ENCODE results near the gene MYO1B.

MYO1B gene

GRCh38 chr2:191329841-191330240 is 84.6 kb downstream of the MYO1B start:
- Histone ChIP-seq H3K9ac (ENCODE audit: insufficient read length) (no peak overlapping the region), H3K27ac (no peak overlapping the region), H3K9me3 (ENCODE audit: low read depth, low read length) (no peaks in the 10 kb centered on the region), H3K4me3 (no peak overlapping the region), H3K36me3 (ENCODE audit: insufficient read depth, low read length) (peaks cover 4% of the 10 kb centered on the region)
- DNase-seq (ENCODE audit: low read depth, low spot score): no peak
- TF ChIP-seq FOXP2 (optimal IDR thresholded peaks at IDR 0.05; ENCODE audit: control extremely low read depth, extremely low read length, insufficient read depth): no peak
- TF ChIP-seq EZH2 (IDR thresholded peaks at IDR 0.05): no peak
- TF ChIP-seq POLR2AphosphoS5 (IDR thresholded peaks at IDR 0.05; ENCODE audit: borderline replicate concordance, low read depth, low read length): no peak

GRCh38 chr2:191333911-191334357 is 88.7 kb downstream of the MYO1B start:
- Histone ChIP-seq H3K4me3 (no peak overlapping the region), H3K27ac (no peak overlapping the region), H3K9me3 (ENCODE audit: low read depth, low read length) (no peaks in the 10 kb centered on the region), H3K36me3 (ENCODE audit: insufficient read depth, low read length) (peaks cover 4% of the 10 kb centered on the region), H3K9ac (ENCODE audit: insufficient read length) (no peak overlapping the region)
- no peak for DNase-seq (ENCODE audit: low read depth, low spot score)
- TF ChIP-seq POLR2AphosphoS5 (IDR thresholded peaks at IDR 0.05; ENCODE audit: borderline replicate concordance, low read depth, low read length): no peak
- no peak for TF ChIP-seq FOXP2 (optimal IDR thresholded peaks at IDR 0.05; ENCODE audit: control extremely low read depth, extremely low read length, insufficient read depth)
- no peak for TF ChIP-seq EZH2 (IDR thresholded peaks at IDR 0.05)

GRCh38 chr2:191335875-191336464 is 90.8 kb downstream of the MYO1B start:
- no peak overlapping the region for H3K4me3 ChIP-seq
- TF ChIP-seq POLR2AphosphoS5 (IDR thresholded peaks at IDR 0.05; ENCODE audit: borderline replicate concordance, low read depth, low read length) (no peak), EZH2 (IDR thresholded peaks at IDR 0.05) (no peak), FOXP2 (optimal IDR thresholded peaks at IDR 0.05; ENCODE audit: control extremely low read depth, extremely low read length, insufficient read depth) (no peak)
- no peak for DNase-seq (ENCODE audit: low read depth, low spot score)
- no peak overlapping the region for H3K27ac ChIP-seq
- H3K9me3 ChIP-seq (ENCODE audit: low read depth, low read length): no peaks in the 10 kb centered on the region
- no peak overlapping the region for H3K9ac ChIP-seq (ENCODE audit: insufficient read length)
- H3K36me3 ChIP-seq (ENCODE audit: insufficient read depth, low read length): peaks cover 4% of the 10 kb centered on the region

GRCh38 chr2:191341436-191341835 is 96.2 kb downstream of the MYO1B start:
- Histone ChIP-seq H3K36me3 (ENCODE audit: insufficient read depth, low read length) (0 out of 2 replicates have a peak, but pooled peaks cover 2% of the 10 kb centered on the region), H3K27ac (no peak overlapping the region), H3K9ac (ENCODE audit: insufficient read length) (no peak overlapping the region), H3K4me3 (no peak overlapping the region), H3K9me3 (ENCODE audit: low read depth, low read length) (no peaks in the 10 kb centered on the region)
- no peak for TF ChIP-seq FOXP2 (optimal IDR thresholded peaks at IDR 0.05; ENCODE audit: control extremely low read depth, extremely low read length, insufficient read depth)
- TF ChIP-seq EZH2 (IDR thresholded peaks at IDR 0.05): no peak
- no peak for TF ChIP-seq POLR2AphosphoS5 (IDR thresholded peaks at IDR 0.05; ENCODE audit: borderline replicate concordance, low read depth, low read length)
- DNase-seq (ENCODE audit: low read depth, low spot score): no peak

GRCh38 chr2:191343796-191344338 is 98.7 kb downstream of the MYO1B start:
- no peak overlapping the region for H3K4me3 ChIP-seq
- H3K9me3 ChIP-seq (ENCODE audit: low read depth, low read length): no peaks in the 10 kb centered on the region
- no peak overlapping the region for H3K9ac ChIP-seq (ENCODE audit: insufficient read length)
- no peak for DNase-seq (ENCODE audit: low read depth, low spot score)
- 0 out of 2 replicates have a peak, but pooled peaks cover 2% of the 10 kb centered on the region for H3K36me3 ChIP-seq (ENCODE audit: insufficient read depth, low read length)
- H3K27ac ChIP-seq: no peak overlapping the region
- TF ChIP-seq EZH2 (IDR thresholded peaks at IDR 0.05): no peak
- TF ChIP-seq FOXP2 (optimal IDR thresholded peaks at IDR 0.05; ENCODE audit: control extremely low read depth, extremely low read length, insufficient read depth): no peak
- no peak for TF ChIP-seq POLR2AphosphoS5 (IDR thresholded peaks at IDR 0.05; ENCODE audit: borderline replicate concordance, low read depth, low read length)

- Histone ChIP-seq H3K36me3 (ENCODE audit: insufficient read depth, low read length) (0 out of 2 replicates have a peak, but pooled peaks cover 2% of the 10 kb centered on the region), H3K9ac (ENCODE audit: insufficient read length) (no peak overlapping the region), H3K27ac (no peak overlapping the region), H3K9me3 (ENCODE audit: low read depth, low read length) (no peaks in the 10 kb centered on the region), H3K4me3 (no peak overlapping the region)
- no peak for DNase-seq (ENCODE audit: low read depth, low spot score)
- TF ChIP-seq FOXP2 (optimal IDR thresholded peaks at IDR 0.05; ENCODE audit: control extremely low read depth, extremely low read length, insufficient read depth) (no peak), EZH2 (IDR thresholded peaks at IDR 0.05) (no peak), POLR2AphosphoS5 (IDR thresholded peaks at IDR 0.05; ENCODE audit: borderline replicate concordance, low read depth, low read length) (no peak)
These were observed 100.6 kb downstream of the MYO1B start for GRCh38 chr2:191345788-191346187.

- Histone ChIP-seq H3K36me3 (ENCODE audit: insufficient read depth, low read length) (no peaks in the 10 kb centered on the region), H3K27ac (no peak overlapping the region), H3K9me3 (ENCODE audit: low read depth, low read length) (no peaks in the 10 kb centered on the region), H3K9ac (ENCODE audit: insufficient read length) (no peak overlapping the region), H3K4me3 (no peak overlapping the region)
- TF ChIP-seq FOXP2 (optimal IDR thresholded peaks at IDR 0.05; ENCODE audit: control extremely low read depth, extremely low read length, insufficient read depth) (no peak), POLR2AphosphoS5 (IDR thresholded peaks at IDR 0.05; ENCODE audit: borderline replicate concordance, low read depth, low read length) (no peak), EZH2 (IDR thresholded peaks at IDR 0.05) (no peak)
- DNase-seq (ENCODE audit: low read depth, low spot score): no peak
These were observed 102.0 kb downstream of the MYO1B start for GRCh38 chr2:191347154-191347553.

GRCh38 chr2:191347881-191348280 is 102.7 kb downstream of the MYO1B start:
- Histone ChIP-seq H3K9me3 (ENCODE audit: low read depth, low read length) (no peaks in the 10 kb centered on the region), H3K36me3 (ENCODE audit: insufficient read depth, low read length) (no peaks in the 10 kb centered on the region), H3K4me3 (no peak overlapping the region), H3K27ac (no peak overlapping the region), H3K9ac (ENCODE audit: insufficient read length) (no peak overlapping the region)
- TF ChIP-seq FOXP2 (optimal IDR thresholded peaks at IDR 0.05; ENCODE audit: control extremely low read depth, extremely low read length, insufficient read depth) (no peak), EZH2 (IDR thresholded peaks at IDR 0.05) (no peak), POLR2AphosphoS5 (IDR thresholded peaks at IDR 0.05; ENCODE audit: borderline replicate concordance, low read depth, low read length) (no peak)
- DNase-seq (ENCODE audit: low read depth, low spot score): no peak
